GM19238 (cell line): ENCODE measurements around the gene OS9.

ENCODE experiments used
- DNase-seq: peaks from one replicate; pipeline ENCODE4 v3.0.0; 2011; ENCODE audit warnings: low spot score; ENCODE audit not compliant: insufficient read length

OS9 gene

GRCh38 chr12:57735952-57736740 is 42.2 kb downstream of the OS9 start:
- no peak for DNase-seq

- DNase-seq = no peak
Observed at GRCh38 chr12:57736741-57737466, 43.0 kb downstream of the OS9 start.

- DNase-seq = no peak
Observed at GRCh38 chr12:57737467-57738460, 43.8 kb downstream of the OS9 start.

GRCh38 chr12:57738661-57739237 is 44.8 kb downstream of the OS9 start, which contains the start of gene AGAP2:
AGAP2 (minus strand) TSS chr12:57738742; CDS start chr12:57738246, 496 bp downstream.
- DNase-seq = no peak

GRCh38 chr12:57739387-57739786 is 45.5 kb downstream of the OS9 start:
- DNase-seq = no peak

- DNase-seq = no peak
Observed at GRCh38 chr12:57739914-57740538, 46.1 kb downstream of the OS9 start.

GRCh38 chr12:57740656-57741412 is 46.9 kb downstream of the OS9 start:
- peak; percentile 84 for DNase-seq

- DNase-seq = no peak
Observed at GRCh38 chr12:57741413-57741789, 47.5 kb downstream of the OS9 start.

GRCh38 chr12:57741844-57742738 is 48.2 kb downstream of the OS9 start:
- DNase-seq = peak; percentile 79

- DNase-seq = no peak
Observed at GRCh38 chr12:57743769-57744168, 49.8 kb downstream of the OS9 start.

- DNase-seq = peak; percentile 58
Observed at GRCh38 chr12:57744194-57744776, 50.4 kb downstream of the OS9 start.

GRCh38 chr12:57744777-57745484 is 51.0 kb downstream of the OS9 start, which contains the start of gene TSPAN31:
TSPAN31 (plus strand) TSS chr12:57745039; CDS start chr12:57745155, 116 bp downstream.
- peak; percentile 90 for DNase-seq

GRCh38 chr12:57745485-57745881 is 51.6 kb downstream of the OS9 start:
- no peak for DNase-seq

- no peak for DNase-seq
Observed at GRCh38 chr12:57746025-57746424, 52.1 kb downstream of the OS9 start.

- no peak for DNase-seq
Observed at GRCh38 chr12:57749061-57749460, 55.1 kb downstream of the OS9 start.

- no peak for DNase-seq
Observed at GRCh38 chr12:57750561-57751431, 56.9 kb downstream of the OS9 start.

GRCh38 chr12:57751432-57751787 is 57.5 kb downstream of the OS9 start:
- DNase-seq = no peak
